GM19463 (cell line): Measurements from ENCODE around the gene NGLY1.
A peak's percentile ranks its signal among the peaks of the same experiment; 100 is the strongest.

Experiments
- ATAC-seq: cut with Tn5 transposase; IDR thresholded peaks from one replicate; pipeline ENCODE4 v1.9.1; 2021; ENCODE audit warnings: mild to moderate bottlenecking, moderate library complexity; ENCODE audit not compliant: unreplicated experiment

The NGLY1 gene

GRCh38 chr3:25782938-25783660 is at the start of gene NGLY1:
Gene NGLY1 (minus strand): TSS chr3:25783443. CDS start chr3:25783390, 53 bp downstream.
- ATAC-seq: peak; percentile 71

- no peak for ATAC-seq
Observed at GRCh38 chr3:25831578-25831977, 48.3 kb upstream of the NGLY1 start.

- no peak for ATAC-seq
Observed at GRCh38 chr3:25830373-25831280, 47.4 kb upstream of the NGLY1 start.

GRCh38 chr3:25826510-25826909 is 43.3 kb upstream of the NGLY1 start:
- no peak for ATAC-seq

GRCh38 chr3:25823314-25823713 is 40.1 kb upstream of the NGLY1 start:
- no peak for ATAC-seq

GRCh38 chr3:25821746-25822573 is 38.7 kb upstream of the NGLY1 start:
- ATAC-seq: no peak

GRCh38 chr3:25820816-25821486 is 37.7 kb upstream of the NGLY1 start:
- ATAC-seq: no peak

GRCh38 chr3:25820366-25820765 is 37.1 kb upstream of the NGLY1 start:
- ATAC-seq: no peak

GRCh38 chr3:25818335-25818734 is 35.1 kb upstream of the NGLY1 start:
- no peak for ATAC-seq

GRCh38 chr3:25817638-25818037 is 34.4 kb upstream of the NGLY1 start:
- no peak for ATAC-seq

- ATAC-seq: peak; percentile 32
Observed at GRCh38 chr3:25817107-25817506, 33.9 kb upstream of the NGLY1 start.

- no peak for ATAC-seq
Observed at GRCh38 chr3:25812644-25813043, 29.4 kb upstream of the NGLY1 start.

- ATAC-seq: no peak
Observed at GRCh38 chr3:25804676-25805075, 21.4 kb upstream of the NGLY1 start.

- ATAC-seq: no peak
Observed at GRCh38 chr3:25803833-25804232, 20.6 kb upstream of the NGLY1 start.

GRCh38 chr3:25801786-25802185 is 18.5 kb upstream of the NGLY1 start:
- no peak for ATAC-seq

GRCh38 chr3:25789596-25790556 is 6.6 kb upstream of the NGLY1 start, which contains the start of gene OXSM:
Gene OXSM (plus strand): TSS chr3:25790090. CDS start chr3:25791021, 931 bp downstream.
- peak; percentile 92 for ATAC-seq

- ATAC-seq: no peak
Observed at GRCh38 chr3:25789209-25789595, 6.0 kb upstream of the NGLY1 start.

GRCh38 chr3:25787689-25788088 is 4.4 kb upstream of the NGLY1 start:
- no peak for ATAC-seq

GRCh38 chr3:25785826-25786225 is 2.6 kb upstream of the NGLY1 start:
- ATAC-seq: no peak
